ENCODE measurements around the gene LEPR. TPM values are rescaled to one million over a fixed set of nuclear protein-coding genes. Genes with fewer than 3 reads are reported as not detected.
"Not testable (repeated sequence)": the region's sequence is repeated elsewhere in the genome, so short reads cannot be mapped to it uniquely, and the experiment has no call there.

LEPR gene
- total RNA-seq (2014; rRNA removed; shearing (Covaris generic)) = 5.0 and 8.5 TPM in 2 replicates

GRCh38 chr1:65420590-65421350 lies at the start of gene LEPR, which contains the start of gene LEPROT:
LEPR (plus strand) TSS chr1:65420668; CDS start chr1:65565566, 144,898 bp downstream.
LEPROT (plus strand) TSS chr1:65420668; CDS start chr1:65420725, 57 bp downstream.
- peak in 1 of 2 experiments; percentile 89 for DNase-seq (ENCODE audit: low read depth in 1 of 2, low spot score in 2 of 2)
- Histone ChIP-seq H3K36me3 (peaks cover 21% of the 10 kb centered on the region), H3K27ac (peak within 1 kb of the TSS; percentile 99), H3K27me3 (replicated peaks) (0 out of 2 replicates have a peak, but pooled peaks cover 3% of the 10 kb centered on the region), H3K4me3 (peak within 1 kb of the TSS; percentile 99), H3K4me1 (replicated peaks) (peaks cover 58% of the 10 kb centered on the region), H3K9me3 (replicated peaks) (no peaks in the 10 kb centered on the region; the same call in 1 of the 2 replicates)

DNA sequence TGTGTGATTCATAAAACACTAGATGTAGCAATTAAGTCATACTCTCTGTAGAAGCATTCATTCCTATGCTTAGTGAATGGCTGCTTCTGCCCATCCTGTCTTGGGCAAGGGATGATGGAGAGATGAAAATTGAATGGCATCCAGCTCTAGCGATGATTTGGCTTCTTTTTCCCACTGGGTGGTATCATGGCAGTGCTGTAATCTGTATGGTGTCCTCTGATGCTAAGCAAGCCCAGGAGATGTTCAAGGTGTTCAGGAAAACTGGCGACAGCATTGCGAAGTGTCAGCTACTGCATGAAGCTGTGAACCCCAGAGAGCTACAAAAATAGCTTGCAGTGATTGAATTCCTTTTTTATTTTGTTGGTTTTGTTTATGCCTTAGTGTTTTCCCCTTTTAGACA lies 48.9 kb upstream of the LEPR start:
- Histone ChIP-seq H3K9me3 (replicated peaks) (no peaks in the 10 kb centered on the region; the same call in 1 of the 2 replicates), H3K4me3 (no peak overlapping the region), H3K27me3 (replicated peaks) (peaks cover 6% of the 10 kb centered on the region; the same call in 1 of the 2 replicates), H3K4me1 (replicated peaks) (no peaks in the 10 kb centered on the region), H3K36me3 (no peaks in the 10 kb centered on the region), H3K27ac (no peak overlapping the region)
- no peak for DNase-seq (ENCODE audit: low read depth in 1 of 2, low spot score in 2 of 2)

DNA sequence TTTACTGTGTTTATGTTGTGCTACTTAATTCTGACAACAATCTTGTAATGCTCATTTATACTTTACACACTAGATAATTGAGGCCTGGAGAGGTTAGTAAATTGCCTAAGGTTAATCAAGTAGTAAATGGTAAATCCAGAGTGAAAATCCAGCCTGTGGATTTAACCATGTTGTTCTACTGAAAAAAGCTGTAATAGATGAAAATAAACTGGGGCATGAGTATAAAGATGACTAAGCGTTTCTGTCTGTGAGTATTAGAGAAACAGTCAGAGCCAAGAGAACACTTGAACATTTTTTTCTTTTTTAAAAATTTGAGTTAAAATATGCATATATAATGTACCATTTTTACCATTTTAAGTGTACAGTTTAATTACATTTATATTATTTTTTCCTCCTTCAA lies 47.9 kb upstream of the LEPR start:
- no peak for DNase-seq (ENCODE audit: low read depth in 1 of 2, low spot score in 2 of 2)
- H3K27me3 ChIP-seq (replicated peaks) = no peaks in the 10 kb centered on the region
- H3K9me3 ChIP-seq (replicated peaks) = no peaks in the 10 kb centered on the region; the same call in 1 of the 2 replicates
- no peaks in the 10 kb centered on the region for H3K36me3 ChIP-seq
- no peaks in the 10 kb centered on the region for H3K4me1 ChIP-seq (replicated peaks)
- no peak overlapping the region for H3K27ac ChIP-seq
- H3K4me3 ChIP-seq = no peak overlapping the region

GRCh38 chr1:65377496-65378246 lies 42.8 kb upstream of the LEPR start:
- no peak overlapping the region for H3K27ac ChIP-seq
- H3K4me1 ChIP-seq (replicated peaks) = no peaks in the 10 kb centered on the region
- DNase-seq (ENCODE audit: low read depth in 1 of 2, low spot score in 2 of 2) = no peak
- H3K27me3 ChIP-seq (replicated peaks) = no peaks in the 10 kb centered on the region; the same call in 1 of the 2 replicates
- no peak overlapping the region for H3K4me3 ChIP-seq
- H3K9me3 ChIP-seq (replicated peaks) = no peaks in the 10 kb centered on the region
- H3K36me3 ChIP-seq = no peaks in the 10 kb centered on the region

DNA sequence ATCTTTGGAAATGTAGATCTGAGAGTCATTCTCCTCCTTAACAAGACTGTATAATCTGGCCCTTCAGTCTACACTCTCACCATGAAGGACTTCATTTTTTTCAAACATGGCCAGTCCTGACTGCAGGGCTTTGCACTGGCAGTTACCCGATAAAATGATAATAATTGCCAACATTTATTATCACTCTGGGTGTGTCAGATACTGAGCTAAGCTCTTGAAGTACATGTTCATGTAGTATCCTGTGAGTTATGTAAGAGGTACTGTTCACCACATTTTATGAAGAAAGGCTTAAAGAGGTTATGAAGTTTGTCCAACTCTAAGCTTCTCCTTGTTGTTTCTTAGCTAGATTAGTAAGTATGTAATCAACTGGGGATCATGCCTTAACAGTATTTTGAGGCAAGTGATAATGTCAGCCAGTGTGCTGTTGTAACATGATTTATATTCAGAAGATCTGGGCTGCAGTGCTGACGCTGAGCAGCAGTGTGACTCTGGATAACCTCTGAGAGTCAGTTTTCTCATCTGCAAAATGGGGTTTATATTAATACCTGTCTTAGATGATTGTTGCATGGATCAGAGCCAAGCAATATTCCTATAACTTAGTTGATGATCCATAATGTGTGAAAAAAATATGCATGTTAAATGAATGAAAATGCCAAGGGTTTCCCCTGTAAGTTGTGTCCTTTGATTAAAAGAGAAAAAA lies 42.1 kb upstream of the LEPR start:
- H3K4me1 ChIP-seq (replicated peaks) = no peaks in the 10 kb centered on the region
- no peak for DNase-seq (ENCODE audit: low read depth in 1 of 2, low spot score in 2 of 2)
- H3K27ac ChIP-seq = no peak overlapping the region
- H3K4me3 ChIP-seq = no peak overlapping the region
- no peaks in the 10 kb centered on the region for H3K9me3 ChIP-seq (replicated peaks)
- H3K27me3 ChIP-seq (replicated peaks) = no peaks in the 10 kb centered on the region; the same call in 1 of the 2 replicates
- no peaks in the 10 kb centered on the region for H3K36me3 ChIP-seq

GRCh38 chr1:65384426-65384825 lies 36.0 kb upstream of the LEPR start:
- H3K4me3 ChIP-seq; DNase-seq (ENCODE audit: low read depth in 1 of 2, low spot score in 2 of 2); H3K27me3 ChIP-seq (replicated peaks); H3K27ac ChIP-seq; H3K4me1 ChIP-seq (replicated peaks); H3K9me3 ChIP-seq (replicated peaks); H3K36me3 ChIP-seq: not testable (repeated sequence)

DNA sequence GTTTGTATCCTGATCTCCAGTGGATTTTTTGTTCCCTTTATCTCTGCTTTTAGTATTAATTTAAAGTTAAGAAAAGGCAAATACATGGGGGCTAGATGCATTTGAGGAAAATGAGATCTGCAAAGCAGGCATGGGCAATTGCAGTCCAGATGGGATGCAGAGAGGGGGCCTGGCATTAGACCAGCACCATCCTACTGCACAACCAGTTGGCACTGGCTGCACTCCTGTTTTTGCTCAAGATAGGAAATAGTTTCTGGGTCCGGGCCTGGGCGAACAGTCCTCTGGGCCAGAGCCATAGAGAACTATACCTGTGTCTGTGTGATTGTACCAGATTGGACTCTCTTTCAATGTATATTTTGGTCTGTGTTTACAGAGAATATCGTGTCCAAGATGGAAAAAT lies 34.0 kb upstream of the LEPR start:
- H3K27ac ChIP-seq = no peak overlapping the region
- H3K4me1 ChIP-seq (replicated peaks) = no peaks in the 10 kb centered on the region
- DNase-seq (ENCODE audit: low read depth in 1 of 2, low spot score in 2 of 2) = no peak
- no peaks in the 10 kb centered on the region for H3K9me3 ChIP-seq (replicated peaks)
- H3K36me3 ChIP-seq = no peaks in the 10 kb centered on the region
- H3K27me3 ChIP-seq (replicated peaks) = no peaks in the 10 kb centered on the region
- no peak overlapping the region for H3K4me3 ChIP-seq

- no peaks in the 10 kb centered on the region for H3K9me3 ChIP-seq (replicated peaks)
- H3K4me3 ChIP-seq = no peak overlapping the region
- DNase-seq (ENCODE audit: low read depth in 1 of 2, low spot score in 2 of 2) = no peak
- H3K27me3 ChIP-seq (replicated peaks) = no peaks in the 10 kb centered on the region
- H3K36me3 ChIP-seq = no peaks in the 10 kb centered on the region
- H3K27ac ChIP-seq = no peak overlapping the region
- H3K4me1 ChIP-seq (replicated peaks) = no peaks in the 10 kb centered on the region
Measured at GRCh38 chr1:65387821-65388220, 32.6 kb upstream of the LEPR start.

- H3K4me1 ChIP-seq (replicated peaks) = peaks cover 5% of the 10 kb centered on the region
- H3K4me3 ChIP-seq = no peak overlapping the region
- H3K27me3 ChIP-seq (replicated peaks) = no peaks in the 10 kb centered on the region
- no peaks in the 10 kb centered on the region for H3K36me3 ChIP-seq
- no peak for DNase-seq (ENCODE audit: low read depth in 1 of 2, low spot score in 2 of 2)
- H3K9me3 ChIP-seq (replicated peaks) = no peaks in the 10 kb centered on the region
- no peak overlapping the region for H3K27ac ChIP-seq
Measured at GRCh38 chr1:65388908-65389695, 31.4 kb upstream of the LEPR start.

DNA sequence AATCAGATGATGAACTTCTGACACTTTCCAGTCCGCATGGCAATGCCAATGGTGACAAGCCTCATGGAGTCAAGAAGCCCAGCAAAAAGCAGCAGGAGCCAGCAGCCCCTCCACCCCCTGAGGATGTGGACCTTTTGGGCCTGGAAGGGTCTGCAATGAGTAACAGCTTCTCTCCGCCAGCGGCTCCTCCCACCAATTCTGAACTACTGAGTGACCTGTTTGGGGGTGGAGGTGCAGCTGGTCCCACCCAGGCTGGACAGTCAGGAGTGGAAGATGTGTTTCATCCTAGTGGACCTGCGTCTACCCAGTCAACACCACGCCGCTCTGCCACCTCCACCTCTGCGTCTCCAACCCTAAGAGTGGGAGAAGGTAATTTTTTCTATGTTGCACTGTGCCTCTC lies 28.0 kb upstream of the LEPR start:
- Histone ChIP-seq H3K9me3 (replicated peaks) (no peaks in the 10 kb centered on the region), H3K4me3 (no peak overlapping the region), H3K27me3 (replicated peaks) (no peaks in the 10 kb centered on the region), H3K36me3 (no peaks in the 10 kb centered on the region), H3K27ac (no peak overlapping the region), H3K4me1 (replicated peaks) (peaks cover 14% of the 10 kb centered on the region)
- no peak for DNase-seq (ENCODE audit: low read depth in 1 of 2, low spot score in 2 of 2)

DNA sequence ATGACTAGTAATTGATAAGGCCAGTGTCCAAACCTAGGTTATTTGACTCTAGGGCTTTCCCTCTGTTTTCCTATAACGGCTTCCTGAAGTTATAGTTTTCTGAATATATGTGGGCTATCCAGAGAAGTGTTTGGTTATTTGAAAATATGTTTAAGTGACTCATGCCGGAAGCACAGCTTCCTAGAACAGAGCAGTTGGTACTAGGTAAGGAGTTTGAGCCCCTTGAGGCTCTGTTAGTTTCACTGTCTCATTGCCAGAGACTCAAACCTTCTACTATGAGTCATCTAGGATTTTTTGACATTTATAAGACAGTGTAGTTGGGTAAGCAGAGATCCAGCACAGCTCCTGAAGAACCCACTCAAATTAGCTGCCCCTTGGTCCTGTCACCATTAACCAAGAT lies 27.1 kb upstream of the LEPR start:
- Histone ChIP-seq H3K27me3 (replicated peaks) (peaks cover 5% of the 10 kb centered on the region; the same call in 1 of the 2 replicates), H3K27ac (no peak overlapping the region), H3K9me3 (replicated peaks) (no peaks in the 10 kb centered on the region; the same call in 1 of the 2 replicates), H3K4me1 (replicated peaks) (peaks cover 14% of the 10 kb centered on the region), H3K4me3 (no peak overlapping the region), H3K36me3 (no peaks in the 10 kb centered on the region)
- DNase-seq (ENCODE audit: low read depth in 1 of 2, low spot score in 2 of 2) = no peak

- Histone ChIP-seq H3K36me3 (no peaks in the 10 kb centered on the region), H3K27ac (no peak overlapping the region), H3K4me1 (replicated peaks) (peaks cover 14% of the 10 kb centered on the region), H3K4me3 (no peak overlapping the region), H3K27me3 (replicated peaks) (peaks cover 5% of the 10 kb centered on the region; the same call in 1 of the 2 replicates), H3K9me3 (replicated peaks) (no peaks in the 10 kb centered on the region; the same call in 1 of the 2 replicates)
- no peak for DNase-seq (ENCODE audit: low read depth in 1 of 2, low spot score in 2 of 2)
Measured at GRCh38 chr1:65393928-65394327, 26.5 kb upstream of the LEPR start.

Data from SJSA1 (cell line).